ENCODE measurements around the gene ZNF609. TPM values are rescaled to one million over a fixed set of nuclear protein-coding genes. Genes with fewer than 3 reads are reported as not detected.
A peak's percentile ranks its signal among the peaks of the same experiment; 100 is the strongest.

The ZNF609 gene
- total and polyA plus RNA-seq, 11 donors: 5.8 to 24.5 (median 15.3) TPM

GRCh38 chr15:64622410-64623260 lies 162.3 kb downstream of the ZNF609 start:
- intact Hi-C loops (cut with DNase I): no loop called here
- Histone ChIP-seq H3K36me3 (peaks cover 0 to 17% (median 12%) of the 10 kb centered on the region in 9 donors), H3K9me3 (no peaks in the 10 kb centered on the region), H3K27me3 (no peaks in the 10 kb centered on the region), H3K4me1 (peaks cover 0 to 49% (median 26%) of the 10 kb centered on the region in 12 donors), H3K4me3 (no peak overlapping the region), H3K27ac (peak overlapping the region in 1 of 12 donors; percentile 71)
- WGBS, 4 donors: 65 to 69% (median 66%) methylated on average over 5 to 7 of the region's 7 CpGs
- DNase-seq: no peak
- ATAC-seq: peak in 2 of 4 donors; percentile 15 to 24
- TF ChIP-seq CTCF (IDR thresholded peaks at IDR 0.05): no peak
- no peak for TF ChIP-seq POLR2A (IDR thresholded peaks at IDR 0.05)

GRCh38 chr15:64623347-64623996 lies 163.1 kb downstream of the ZNF609 start:
- DNase-seq (no peak), ATAC-seq (no peak)
- intact Hi-C loops (cut with DNase I): no loop called here
- Histone ChIP-seq H3K4me3 (no peak overlapping the region), H3K27me3 (no peaks in the 10 kb centered on the region), H3K36me3 (peaks cover 0 to 17% (median 12%) of the 10 kb centered on the region in 9 donors), H3K9me3 (no peaks in the 10 kb centered on the region), H3K27ac (peak overlapping the region in 2 of 12 donors; percentile 14 to 71), H3K4me1 (peaks cover 0 to 49% (median 26%) of the 10 kb centered on the region in 12 donors)
- TF ChIP-seq CTCF (IDR thresholded peaks at IDR 0.05) (no peak), POLR2A (IDR thresholded peaks at IDR 0.05) (no peak)
- 89 to 98% (median 94%) methylated on average over 2 of the region's 2 CpGs for WGBS, 4 donors

GRCh38 chr15:64624242-64624641 lies 163.9 kb downstream of the ZNF609 start:
- DNase-seq (no peak), ATAC-seq (no peak)
- no peaks in the 10 kb centered on the region for H3K9me3 ChIP-seq
- intact Hi-C loops (cut with DNase I): no loop called here
- peaks cover 0 to 17% (median 12%) of the 10 kb centered on the region in 9 donors for H3K36me3 ChIP-seq
- H3K27ac ChIP-seq: peak overlapping the region in 1 of 12 donors; percentile 71
- no peak overlapping the region for H3K4me3 ChIP-seq
- H3K27me3 ChIP-seq: no peaks in the 10 kb centered on the region
- peaks cover 0 to 44% (median 24%) of the 10 kb centered on the region in 12 donors for H3K4me1 ChIP-seq
- no peak for TF ChIP-seq POLR2A (IDR thresholded peaks at IDR 0.05)
- no peak for TF ChIP-seq CTCF (IDR thresholded peaks at IDR 0.05)
- 77 to 84% (median 79%) methylated on average over 2 of the region's 2 CpGs for WGBS, 4 donors

- 89 to 96% (median 91%) methylated on average over 2 of the region's 2 CpGs for WGBS, 4 donors
- TF ChIP-seq POLR2A (IDR thresholded peaks at IDR 0.05) (no peak), CTCF (IDR thresholded peaks at IDR 0.05) (no peak)
- H3K27ac ChIP-seq: no peak overlapping the region
- H3K9me3 ChIP-seq: no peaks in the 10 kb centered on the region
- no peak for ATAC-seq
- peaks cover 0 to 33% (median 1%) of the 10 kb centered on the region in 12 donors for H3K4me1 ChIP-seq
- no peaks in the 10 kb centered on the region for H3K27me3 ChIP-seq
- H3K36me3 ChIP-seq: peaks cover 0 to 16% (median 0%) of the 10 kb centered on the region in 9 donors
- no peak overlapping the region for H3K4me3 ChIP-seq
- intact Hi-C loops (cut with DNase I): no loop called here
- no peak for DNase-seq
Measured at GRCh38 chr15:64629063-64629462, 168.7 kb downstream of the ZNF609 start.
